Measurements from ENCODE around the gene ADAMTS13.

DNA sequence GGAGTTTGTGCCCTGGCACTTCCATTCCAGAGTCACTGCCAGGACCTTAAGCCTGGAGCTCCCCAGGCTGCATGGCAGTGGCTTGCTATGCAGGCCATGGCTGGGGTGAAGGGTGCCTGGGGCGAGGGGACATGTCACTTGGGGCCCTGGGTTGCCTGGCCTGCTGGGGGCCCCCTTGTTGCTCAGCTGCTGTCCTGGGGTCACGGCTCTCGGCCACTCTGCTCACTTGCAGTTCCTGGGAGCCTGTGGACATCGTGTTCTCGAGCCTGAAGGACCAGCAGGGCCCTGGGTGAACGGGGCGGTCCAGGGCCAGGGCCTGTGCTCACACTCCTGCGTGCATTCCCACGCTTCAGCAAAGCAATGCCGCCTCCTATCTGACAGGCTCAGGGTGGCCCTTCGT lies 71.3 kb downstream of the ADAMTS13 start:
- TF ChIP-seq EP300 (IDR thresholded peaks at IDR 0.05) (no peak), POLR2A (IDR thresholded peaks at IDR 0.05) (no peak)
- TF ChIP-seq, protein P1, sequence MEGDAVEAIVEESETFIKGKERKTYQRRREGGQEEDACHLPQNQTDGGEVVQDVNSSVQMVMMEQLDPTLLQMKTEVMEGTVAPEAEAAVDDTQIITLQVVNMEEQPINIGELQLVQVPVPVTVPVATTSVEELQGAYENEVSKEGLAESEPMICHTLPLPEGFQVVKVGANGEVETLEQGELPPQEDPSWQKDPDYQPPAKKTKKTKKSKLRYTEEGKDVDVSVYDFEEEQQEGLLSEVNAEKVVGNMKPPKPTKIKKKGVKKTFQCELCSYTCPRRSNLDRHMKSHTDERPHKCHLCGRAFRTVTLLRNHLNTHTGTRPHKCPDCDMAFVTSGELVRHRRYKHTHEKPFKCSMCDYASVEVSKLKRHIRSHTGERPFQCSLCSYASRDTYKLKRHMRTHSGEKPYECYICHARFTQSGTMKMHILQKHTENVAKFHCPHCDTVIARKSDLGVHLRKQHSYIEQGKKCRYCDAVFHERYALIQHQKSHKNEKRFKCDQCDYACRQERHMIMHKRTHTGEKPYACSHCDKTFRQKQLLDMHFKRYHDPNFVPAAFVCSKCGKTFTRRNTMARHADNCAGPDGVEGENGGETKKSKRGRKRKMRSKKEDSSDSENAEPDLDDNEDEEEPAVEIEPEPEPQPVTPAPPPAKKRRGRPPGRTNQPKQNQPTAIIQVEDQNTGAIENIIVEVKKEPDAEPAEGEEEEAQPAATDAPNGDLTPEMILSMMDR (IDR thresholded peaks at IDR 0.05), result no peak
